Mammary epithelial cell (primary cell): ENCODE measurements around the gene FUT2.

Experiments used
- EZH2 ChIP-seq: IDR thresholded peaks from 2 replicates; pipeline ENCODE4 v1.6.1; 2012; ENCODE audit warnings: low read length, inconsistent platforms, borderline replicate concordance
- TF ChIP-seq, protein P1 (sequence below), 2 donors: IDR thresholded peaks in 1 of 2; conservative IDR thresholded peaks in 1 of 2; 2 replicates each; pipeline ENCODE4 v1.5.1; 2011 to 2012; ENCODE audit warnings: inconsistent platforms in 2 of 2, low read length in 2 of 2, mild to moderate bottlenecking in 2 of 2, control low read depth in 1 of 2, low read depth in 1 of 2; ENCODE audit not compliant: insufficient read depth in 1 of 2; ENCODE audit errors: extremely low read depth in 1 of 2

DNA sequence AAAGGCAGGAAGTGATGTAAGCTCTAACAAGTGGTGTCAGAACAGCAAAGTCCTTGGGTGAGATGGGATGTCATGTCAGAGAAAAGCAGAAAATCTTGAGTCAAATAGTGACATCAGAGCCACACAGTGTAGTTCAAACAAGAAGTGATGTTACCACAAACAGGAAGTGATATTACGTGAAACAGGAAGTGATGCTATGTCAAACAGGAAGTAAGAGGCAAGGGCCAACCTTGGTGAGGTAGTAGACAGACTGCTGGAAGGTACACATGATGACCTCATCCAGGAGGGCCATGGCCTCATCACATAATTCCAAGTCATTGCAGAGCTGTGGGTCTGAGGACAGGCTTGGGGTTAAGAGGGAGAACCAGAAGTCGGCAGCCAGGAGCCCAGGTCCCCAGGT is 30.8 kb downstream of the FUT2 start:
- TF ChIP-seq, protein P1, sequence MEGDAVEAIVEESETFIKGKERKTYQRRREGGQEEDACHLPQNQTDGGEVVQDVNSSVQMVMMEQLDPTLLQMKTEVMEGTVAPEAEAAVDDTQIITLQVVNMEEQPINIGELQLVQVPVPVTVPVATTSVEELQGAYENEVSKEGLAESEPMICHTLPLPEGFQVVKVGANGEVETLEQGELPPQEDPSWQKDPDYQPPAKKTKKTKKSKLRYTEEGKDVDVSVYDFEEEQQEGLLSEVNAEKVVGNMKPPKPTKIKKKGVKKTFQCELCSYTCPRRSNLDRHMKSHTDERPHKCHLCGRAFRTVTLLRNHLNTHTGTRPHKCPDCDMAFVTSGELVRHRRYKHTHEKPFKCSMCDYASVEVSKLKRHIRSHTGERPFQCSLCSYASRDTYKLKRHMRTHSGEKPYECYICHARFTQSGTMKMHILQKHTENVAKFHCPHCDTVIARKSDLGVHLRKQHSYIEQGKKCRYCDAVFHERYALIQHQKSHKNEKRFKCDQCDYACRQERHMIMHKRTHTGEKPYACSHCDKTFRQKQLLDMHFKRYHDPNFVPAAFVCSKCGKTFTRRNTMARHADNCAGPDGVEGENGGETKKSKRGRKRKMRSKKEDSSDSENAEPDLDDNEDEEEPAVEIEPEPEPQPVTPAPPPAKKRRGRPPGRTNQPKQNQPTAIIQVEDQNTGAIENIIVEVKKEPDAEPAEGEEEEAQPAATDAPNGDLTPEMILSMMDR (conservative IDR thresholded peaks at IDR 0.05 in 1 of 2, IDR thresholded peaks at IDR 0.05 in 1 of 2; ENCODE audit: extremely low read depth in 1 of 2, insufficient read depth in 1 of 2, low read depth in 1 of 2, low read length in 2 of 2), result no peak
- no peak for TF ChIP-seq EZH2
